Activated gamma-delta T cell (primary cell): Measurements from ENCODE around the gene LARGE1.
"Not testable (repeated sequence)": the region's sequence is repeated elsewhere in the genome, so short reads cannot be mapped to it uniquely, and the experiment has no call there.

ENCODE experiments used
- DNase-seq: peaks from one replicate; lab custom pipeline; 2025; lab: John Stamatoyannopoulos, UW

The LARGE1 gene

GRCh38 chr22:33418484-33418883 lies 501.8 kb downstream of the LARGE1 start:
- no peak for DNase-seq

DNA sequence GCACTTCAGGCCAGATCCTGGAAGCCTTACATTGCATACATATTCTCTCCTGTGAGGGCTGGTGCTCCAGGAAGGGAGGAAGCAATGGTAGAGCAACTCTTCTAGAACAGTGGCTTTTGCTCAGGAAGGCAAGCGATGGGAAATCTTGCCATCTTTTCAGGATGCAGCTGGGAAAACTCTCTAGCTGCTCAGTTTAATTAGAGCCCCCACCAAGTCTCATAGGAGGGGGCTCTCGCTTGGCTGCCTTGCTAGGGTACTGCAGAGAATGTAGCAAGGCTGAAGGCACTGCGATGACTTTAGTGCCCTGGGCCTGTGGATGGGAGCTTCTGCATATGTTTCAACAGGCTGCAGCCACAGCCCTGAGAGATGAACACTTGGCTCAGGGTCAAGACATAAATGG lies 504.9 kb downstream of the LARGE1 start:
- DNase-seq, result no peak

DNA sequence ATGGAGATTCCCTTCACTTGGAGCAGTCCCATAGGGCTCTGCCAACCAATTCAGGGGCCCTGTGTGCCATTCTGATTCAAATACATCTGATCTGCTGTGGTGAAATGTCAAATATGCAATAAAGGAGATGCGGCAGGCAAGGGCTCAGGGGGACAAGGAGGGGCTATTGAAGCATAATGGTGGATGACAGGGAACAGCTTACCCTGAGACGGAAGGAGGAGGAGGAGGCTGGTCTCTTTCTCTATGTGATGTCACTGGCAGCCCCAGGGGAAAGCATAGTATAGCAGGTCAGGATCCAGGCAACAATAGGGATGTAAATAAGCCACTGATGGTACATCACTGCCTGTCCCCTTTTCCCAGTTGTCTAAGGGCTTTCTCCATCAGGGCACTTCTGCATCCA lies 511.2 kb downstream of the LARGE1 start:
- DNase-seq, result no peak

DNA sequence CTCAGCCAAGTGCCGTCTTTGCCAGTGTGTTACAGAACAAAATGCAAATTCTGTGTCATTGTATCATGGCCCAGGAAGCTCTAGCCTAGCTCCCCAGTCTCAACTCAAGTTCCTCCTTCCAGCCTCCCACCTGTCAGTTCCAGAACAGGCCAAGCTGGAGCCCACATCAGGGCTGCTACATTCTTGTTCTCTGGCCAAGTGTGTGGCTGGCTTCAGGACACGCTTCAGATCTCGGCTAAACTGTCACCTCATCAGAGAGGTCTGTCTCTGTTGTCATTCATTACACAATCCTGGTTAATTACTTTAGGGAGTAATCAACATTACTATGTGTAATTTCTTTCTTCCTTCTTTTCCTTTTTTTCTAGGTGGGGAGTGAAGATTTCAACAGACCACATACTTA lies 515.1 kb downstream of the LARGE1 start:
- DNase-seq, result no peak

DNA sequence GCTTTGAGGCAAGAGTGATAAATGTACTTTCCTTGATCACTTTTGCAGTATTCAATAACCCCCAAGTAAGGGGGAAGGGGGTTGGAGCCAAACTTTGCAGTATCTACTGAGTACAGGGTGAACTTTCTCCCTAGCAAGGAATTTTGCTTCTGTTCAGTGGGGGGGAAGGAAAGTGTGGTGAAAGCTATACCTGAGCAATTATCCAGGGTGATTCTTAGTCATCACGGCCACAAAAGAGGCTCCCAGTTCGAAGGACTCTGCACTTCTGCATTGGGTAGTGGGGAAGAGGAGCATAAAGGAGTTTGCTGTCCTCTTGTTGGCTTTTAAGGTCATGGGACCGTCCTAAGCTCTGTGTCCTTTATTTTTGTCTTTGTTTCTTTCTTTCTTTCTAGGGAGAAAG lies 515.6 kb downstream of the LARGE1 start:
- DNase-seq, result no peak

DNA sequence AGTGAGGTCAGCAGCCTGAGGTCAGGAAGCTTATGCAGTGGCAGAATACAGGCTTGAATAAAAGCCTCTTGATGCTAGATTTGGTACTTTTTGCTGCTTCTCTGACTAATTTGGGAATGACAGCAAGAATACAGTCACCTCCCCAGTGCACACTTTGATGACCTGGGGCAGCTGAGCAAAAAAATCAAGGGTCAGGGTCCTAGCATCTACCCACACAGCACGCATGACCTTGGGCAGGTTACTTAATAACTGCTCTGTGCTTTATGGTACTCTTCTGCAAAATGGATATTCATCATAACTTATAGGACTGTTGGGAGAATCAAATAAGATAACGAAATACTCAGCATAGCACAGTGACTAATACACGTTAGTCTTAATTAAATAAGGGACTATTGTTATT lies 518.0 kb downstream of the LARGE1 start:
- DNase-seq, result no peak

DNA sequence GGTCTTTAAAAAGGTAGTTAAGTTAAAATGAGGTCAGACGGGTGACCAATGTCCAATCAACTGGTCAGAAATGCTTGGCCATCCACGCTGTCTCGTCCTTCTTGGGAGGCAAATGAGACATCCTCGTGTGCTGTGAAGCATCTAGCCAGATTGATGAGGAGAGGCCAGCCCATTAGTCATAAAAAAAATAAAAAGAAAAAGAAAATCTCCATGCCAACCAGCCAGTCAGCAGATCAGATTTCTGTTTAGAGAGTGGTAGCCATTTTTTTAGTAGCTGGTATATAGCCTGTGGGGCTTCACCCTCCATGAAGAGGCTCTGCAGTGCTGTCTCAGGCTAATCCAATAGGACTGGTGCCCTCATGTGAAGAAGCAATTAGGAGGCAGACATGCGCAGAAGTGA lies 519.0 kb downstream of the LARGE1 start:
- DNase-seq, result no peak

- no peak for DNase-seq
Measured at GRCh38 chr22:33400891-33401290, 519.4 kb downstream of the LARGE1 start.

GRCh38 chr22:33400061-33400840 lies 520.0 kb downstream of the LARGE1 start:
- no peak for DNase-seq

- DNase-seq, result no peak
Measured at GRCh38 chr22:33397381-33397907, 522.8 kb downstream of the LARGE1 start.

- DNase-seq, result no peak
Measured at GRCh38 chr22:33393432-33393831, 526.8 kb downstream of the LARGE1 start.

GRCh38 chr22:33391298-33391697 lies 529.0 kb downstream of the LARGE1 start:
- DNase-seq, result no peak

DNA sequence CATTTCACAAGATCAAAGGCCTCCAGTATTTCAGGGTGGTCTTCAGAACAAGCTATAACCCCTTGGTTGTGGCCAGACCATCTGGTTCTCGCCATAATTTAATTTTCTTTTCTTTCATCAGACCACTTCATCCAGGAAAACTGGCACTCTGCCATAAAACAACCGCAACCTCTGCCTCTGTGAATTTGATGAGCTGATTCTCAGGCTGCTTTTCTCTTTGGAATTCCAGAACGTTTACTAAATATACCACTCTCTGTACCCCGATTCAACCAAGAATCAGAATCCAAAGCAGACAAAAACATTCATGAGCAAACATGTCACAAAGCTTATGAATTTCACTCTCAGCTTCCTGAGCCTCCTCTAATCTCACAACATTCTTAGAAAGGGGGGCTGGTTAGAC lies 530.3 kb downstream of the LARGE1 start:
- no peak for DNase-seq

GRCh38 chr22:33386270-33386669 lies 534.0 kb downstream of the LARGE1 start:
- no peak for DNase-seq

GRCh38 chr22:33385611-33386010 lies 534.7 kb downstream of the LARGE1 start:
- no peak for DNase-seq

GRCh38 chr22:33382436-33382835 lies 537.8 kb downstream of the LARGE1 start:
- DNase-seq, result no peak

DNA sequence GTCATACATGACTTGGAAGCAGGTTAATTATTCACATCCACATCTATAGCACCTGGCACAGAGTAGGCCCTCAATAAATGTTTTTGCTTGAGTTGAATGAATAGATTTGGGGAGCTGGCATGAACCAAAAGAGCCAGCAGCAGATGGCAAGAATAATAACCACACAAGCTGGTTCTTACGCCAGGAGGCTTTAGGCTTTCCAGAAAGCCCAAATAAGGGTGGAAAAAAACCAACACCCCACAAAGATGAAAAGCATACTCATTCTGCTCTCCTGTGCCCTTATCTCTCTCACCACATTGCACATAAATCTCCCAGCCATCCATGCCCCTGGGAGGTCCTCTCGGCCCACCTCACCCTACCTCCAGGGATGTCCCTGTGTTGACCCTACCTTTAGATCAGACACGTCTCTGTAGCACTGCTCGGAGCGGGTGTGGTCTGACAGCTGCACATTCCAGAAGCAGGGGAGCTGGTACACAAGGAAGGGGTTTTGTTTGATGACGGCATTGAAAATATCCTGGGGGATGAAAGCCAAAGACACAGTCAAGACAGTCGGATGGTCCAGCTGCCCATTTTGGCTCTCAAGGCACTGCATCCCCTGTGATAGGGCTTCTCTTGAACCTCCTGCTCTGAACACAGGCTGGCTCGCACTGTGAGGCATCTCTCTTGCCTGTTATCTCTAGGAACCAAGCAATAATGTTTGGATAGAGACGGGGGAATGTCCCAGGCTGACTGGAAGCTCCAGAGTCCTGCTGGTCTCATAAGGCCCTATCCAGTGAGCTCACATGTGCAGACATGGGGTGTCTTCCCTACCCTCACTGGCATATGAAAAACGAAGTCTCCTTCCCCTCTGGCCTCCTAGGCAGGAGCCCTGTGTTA lies 538.5 kb downstream of the LARGE1 start:
- no peak for DNase-seq

DNA sequence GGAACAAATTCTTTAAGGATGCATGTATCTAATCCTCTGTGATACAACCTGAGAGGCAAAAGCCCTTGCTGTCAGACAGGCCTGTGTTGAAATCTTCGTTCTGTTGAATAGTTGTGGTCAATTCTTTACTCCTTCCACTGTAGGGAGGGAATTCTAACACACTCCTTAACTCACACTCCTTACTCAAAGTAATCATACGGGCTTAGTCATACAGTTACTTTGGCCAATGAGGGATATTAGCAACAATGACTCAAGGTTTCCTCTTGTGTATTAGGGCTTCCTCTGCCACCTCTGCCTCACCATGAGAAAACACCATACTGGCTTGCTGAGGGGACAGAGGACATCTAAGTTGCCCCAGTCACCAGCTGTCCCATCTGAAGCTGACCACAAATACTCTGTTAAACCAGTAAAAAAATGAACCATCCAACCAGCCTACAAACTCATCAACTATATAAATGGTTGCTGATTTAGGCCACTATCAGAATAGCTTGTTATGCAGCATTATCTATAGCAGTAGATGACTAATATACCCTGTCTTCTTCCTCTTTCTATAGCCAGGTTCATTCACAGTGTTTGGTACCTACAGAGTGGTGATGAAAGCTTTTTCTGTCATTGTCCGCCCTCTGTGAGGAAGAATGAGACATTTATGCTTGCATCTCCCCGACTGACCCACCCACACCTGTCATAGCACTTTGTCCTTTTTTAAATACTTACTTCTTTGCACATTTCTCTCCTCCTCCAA lies 539.3 kb downstream of the LARGE1 start:
- no peak for DNase-seq

DNA sequence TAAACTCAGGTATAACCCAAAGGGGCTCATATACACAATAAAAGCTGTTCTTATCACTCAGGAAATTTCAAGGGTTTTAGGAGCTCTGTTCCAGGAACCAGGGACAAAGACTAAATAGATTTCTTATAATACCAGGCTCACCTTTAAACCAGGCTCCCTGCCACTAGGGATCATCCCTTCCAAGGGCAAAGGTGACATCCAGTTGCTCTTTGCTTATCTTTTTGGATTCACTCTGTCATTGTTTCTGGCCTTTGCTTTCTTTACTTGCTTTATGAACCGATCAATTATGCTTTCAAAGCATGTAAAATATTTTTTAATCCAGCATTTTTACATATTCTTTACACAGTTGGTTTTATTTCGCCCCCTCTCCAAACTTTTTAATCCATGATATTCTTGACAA lies 540.4 kb downstream of the LARGE1 start:
- DNase-seq, result no peak

DNA sequence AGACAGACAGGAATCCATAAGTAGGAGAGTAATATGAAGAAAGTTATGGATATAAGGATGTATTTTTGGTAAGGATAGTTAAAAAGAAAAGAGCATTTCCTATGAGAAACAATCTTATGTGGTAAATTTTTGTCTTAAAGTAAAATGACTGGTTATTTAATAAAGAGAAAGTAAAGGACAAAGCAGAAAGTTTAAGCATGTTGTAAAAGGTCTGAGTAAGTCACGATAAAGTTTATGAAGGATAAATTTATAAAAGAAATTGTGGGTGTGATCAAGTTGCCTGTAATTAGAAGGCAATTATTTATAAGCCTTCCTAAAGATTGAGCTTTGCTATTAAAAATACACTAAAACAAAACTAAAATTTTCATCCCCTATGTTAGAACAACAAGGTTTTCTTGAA lies 547.4 kb downstream of the LARGE1 start:
- no peak for DNase-seq

DNA sequence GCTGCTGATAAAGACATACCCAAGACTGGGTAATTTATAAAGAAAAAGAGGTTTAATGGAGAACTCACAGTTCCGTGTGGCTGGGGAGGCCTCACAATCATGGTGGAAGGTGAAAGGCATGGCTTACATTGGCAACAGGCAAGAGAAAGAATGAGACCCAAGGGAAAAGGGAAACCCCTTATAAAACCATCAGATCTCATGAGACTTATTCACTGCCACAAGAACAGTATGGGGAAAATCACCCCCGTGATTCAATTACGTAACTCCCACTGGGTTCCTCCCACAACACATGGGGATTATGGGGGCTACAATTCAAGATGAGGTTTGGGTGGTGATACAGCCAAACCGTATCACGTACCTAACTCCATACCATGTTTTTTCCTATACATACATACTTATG lies 557.0 kb downstream of the LARGE1 start:
- not testable (repeated sequence) for DNase-seq

- no peak for DNase-seq
Measured at GRCh38 chr22:33362702-33363101, 557.6 kb downstream of the LARGE1 start.
